ENCODE results near the gene SUSD6. TPM values are rescaled to one million over a fixed set of nuclear protein-coding genes. Genes with fewer than 3 reads are reported as not detected.
A peak's percentile ranks its signal among the peaks of the same experiment; 100 is the strongest.

Gene SUSD6
- total RNA-seq, 2 experiments from 2014 or later, result 42.9 to 44.5 TPM

DNA sequence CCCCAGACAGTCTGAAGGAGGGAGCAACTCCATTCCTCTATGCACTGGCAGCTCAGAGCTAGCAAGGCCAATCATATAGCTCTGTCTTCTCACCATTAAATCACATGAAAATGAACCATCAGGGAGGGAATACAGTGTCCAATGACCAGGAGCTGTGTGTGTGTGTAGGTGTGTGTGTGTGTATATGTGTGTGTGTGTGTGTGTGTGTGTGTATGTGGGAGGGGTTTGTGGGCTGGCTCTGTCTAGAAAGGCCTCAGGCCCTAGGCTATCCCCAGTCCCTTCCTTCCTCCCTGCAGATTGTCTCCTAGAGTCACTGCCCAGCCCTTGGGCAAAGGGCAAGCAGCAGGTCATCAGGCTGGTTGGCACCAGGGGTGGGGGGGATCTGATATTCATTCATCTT, 5.7 kb upstream of the SUSD6 start:
- POLR2A ChIA-PET, result interaction anchor here (0.6 kb wide), 1 partner anchor 100 kb away, joined by 3 read pairs; no protein-coding TSS in a partner anchor
- no peak for DNase-seq

GRCh38 chr14:69606258-69607184, 4.9 kb upstream of the SUSD6 start:
- Mint-ChIP-seq H3K27ac (no peak overlapping the region), H3K27me3 (no peaks in the 10 kb centered on the region), H3K36me3 (no peaks in the 10 kb centered on the region), H3K4me1 (peaks cover 18% of the 10 kb centered on the region), H3K4me3 (no peak overlapping the region), H3K9me3 (no peaks in the 10 kb centered on the region)
- ATAC-seq (ENCODE audit: low read depth) (no peak), DNase-seq (no peak)
- POLR2A ChIA-PET, result no interaction called here

More for the DNA sequence above, 5.7 kb upstream of the SUSD6 start:
- ATAC-seq (ENCODE audit: low read depth), result no peak
- Mint-ChIP-seq H3K27ac (no peak overlapping the region), H3K4me3 (no peak overlapping the region), H3K4me1 (peaks cover 16% of the 10 kb centered on the region), H3K27me3 (no peaks in the 10 kb centered on the region), H3K9me3 (no peaks in the 10 kb centered on the region), H3K36me3 (no peaks in the 10 kb centered on the region)

DNA sequence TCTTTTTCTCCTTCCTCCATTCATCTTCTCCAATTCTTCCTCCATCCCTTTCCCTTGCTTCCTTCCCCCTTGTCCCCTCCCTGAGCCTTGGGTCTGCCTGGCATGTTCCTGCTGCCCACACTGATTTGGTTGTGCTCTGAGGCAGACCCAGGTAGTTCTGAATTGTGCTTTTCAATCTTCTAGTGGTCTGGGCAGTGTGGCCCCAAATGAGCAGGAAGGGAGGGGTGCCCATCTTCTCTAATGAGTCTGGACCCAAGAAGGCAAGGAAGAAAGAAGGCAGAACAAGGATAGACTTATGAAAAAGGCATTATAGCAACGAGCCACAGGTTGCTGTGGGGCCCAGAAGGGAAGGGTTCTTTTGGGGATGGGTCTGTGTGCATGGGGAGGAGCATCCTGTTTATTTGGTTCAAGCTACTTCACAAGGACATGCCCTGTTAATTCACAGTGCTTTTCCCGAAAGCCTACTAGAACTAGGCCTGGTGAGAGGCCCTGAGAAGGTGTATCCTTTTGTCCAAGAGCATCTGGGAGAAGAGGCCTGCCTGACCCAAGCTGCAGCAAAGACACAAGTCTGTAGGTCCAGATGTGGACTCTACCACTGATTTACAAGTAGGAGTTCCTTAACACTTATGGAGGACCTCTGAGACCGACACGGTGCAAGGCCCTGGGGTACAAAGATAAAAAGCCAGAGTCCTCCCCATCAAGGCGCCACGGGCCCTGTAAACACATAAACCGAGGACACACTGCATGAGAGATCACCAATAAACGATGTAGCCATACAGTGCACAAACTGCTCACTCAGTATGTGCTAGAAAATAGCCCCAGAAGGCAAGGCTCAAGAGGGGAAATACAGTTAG, 1.1 kb upstream of the SUSD6 start:
- H3K9me3 Mint-ChIP-seq, result no peaks in the 10 kb centered on the region
- no peak for DNase-seq
- no peak for ATAC-seq (ENCODE audit: low read depth)
- H3K4me3 Mint-ChIP-seq, result peak overlapping the region; percentile 86
- H3K27ac Mint-ChIP-seq, result peak overlapping the region; percentile 84
- no peaks in the 10 kb centered on the region for H3K27me3 Mint-ChIP-seq
- H3K4me1 Mint-ChIP-seq, result peaks cover 42% of the 10 kb centered on the region
- POLR2A ChIA-PET, result interaction anchor here (0.7 to 2.8 kb wide), 6 partner anchors 13 to 157 kb away, joined by 3 to 25 read pairs (median 9); partner anchors contain the start of gene SRSF5
- peaks cover 2% of the 10 kb centered on the region for H3K36me3 Mint-ChIP-seq

DNA sequence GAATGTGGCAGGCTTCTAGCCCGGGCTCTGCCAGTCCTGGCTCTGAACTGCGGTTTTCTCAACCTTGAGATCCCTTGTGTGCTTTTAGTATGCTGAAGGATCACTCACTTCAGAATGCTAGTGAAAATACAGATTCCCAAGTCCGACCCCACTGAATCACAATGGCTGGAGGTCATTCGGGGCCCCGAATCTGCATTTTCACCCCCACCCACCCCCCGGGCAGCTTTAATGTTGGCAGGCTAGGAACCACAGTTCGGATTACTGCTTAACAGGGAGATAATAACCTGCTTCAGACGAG, 573 bp upstream of the SUSD6 start:
- POLR2A ChIA-PET, result interaction anchor here (0.6 to 2.8 kb wide), 8 partner anchors 13 to 156 kb away, joined by 3 to 25 read pairs (median 6); partner anchors contain the start of gene SRSF5
- DNase-seq (no peak), ATAC-seq (ENCODE audit: low read depth) (no peak)
- Mint-ChIP-seq H3K27ac (peak overlapping the region; percentile 84), H3K4me3 (peak overlapping the region; percentile 86), H3K4me1 (peaks cover 48% of the 10 kb centered on the region), H3K9me3 (no peaks in the 10 kb centered on the region), H3K36me3 (peaks cover 3% of the 10 kb centered on the region), H3K27me3 (no peaks in the 10 kb centered on the region)

DNA sequence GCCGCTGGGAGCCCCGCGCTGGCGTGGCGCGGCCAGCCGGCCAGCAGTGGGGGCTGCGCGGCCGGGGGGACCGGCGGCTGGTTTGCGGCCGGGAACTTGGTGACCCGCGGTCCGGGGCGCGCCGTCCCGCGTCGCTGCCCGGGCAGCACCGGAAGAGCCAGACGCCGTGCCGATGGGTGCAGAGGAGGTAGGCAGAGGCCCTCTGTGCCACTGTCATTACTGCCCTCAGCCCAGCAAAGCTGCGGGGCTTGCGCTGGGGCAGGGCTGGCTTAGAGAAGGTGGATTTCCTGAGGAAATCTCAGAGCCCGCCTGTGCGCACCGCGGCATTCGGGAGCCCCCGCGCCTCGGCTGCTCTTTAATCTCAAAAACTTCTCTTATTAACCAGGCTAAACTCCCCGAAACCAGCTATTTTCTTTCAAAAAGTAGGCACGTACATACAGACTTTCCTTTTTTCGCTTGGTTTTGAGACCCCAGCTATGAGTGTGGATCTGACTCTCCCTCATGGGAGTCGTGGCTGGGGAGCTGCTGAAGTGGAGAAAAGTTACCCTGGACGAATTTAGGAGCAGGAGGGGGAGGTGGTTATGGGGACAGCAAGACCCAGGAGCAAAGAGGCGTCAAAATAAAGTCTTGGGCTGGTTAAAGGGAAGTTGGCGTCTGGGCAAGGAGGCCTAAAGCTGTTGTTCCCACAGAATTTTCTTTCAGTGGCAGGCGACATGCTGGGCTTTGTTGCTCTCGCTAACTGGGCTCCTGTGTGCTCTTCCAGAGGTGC, 802 bp downstream of the SUSD6 start:
- Mint-ChIP-seq H3K4me3 (peak overlapping the region; percentile 100), H3K27me3 (no peaks in the 10 kb centered on the region), H3K9me3 (no peaks in the 10 kb centered on the region), H3K27ac (peak overlapping the region; percentile 98), H3K4me1 (peaks cover 56% of the 10 kb centered on the region), H3K36me3 (peaks cover 7% of the 10 kb centered on the region)
- POLR2A ChIA-PET, result interaction anchor here (1.8 to 2.8 kb wide), 5 partner anchors 14 to 155 kb away, joined by 5 to 25 read pairs (median 12); partner anchors contain the start of gene SRSF5
- ATAC-seq (ENCODE audit: low read depth) (peak; percentile 40), DNase-seq (peak; percentile 39)

DNA sequence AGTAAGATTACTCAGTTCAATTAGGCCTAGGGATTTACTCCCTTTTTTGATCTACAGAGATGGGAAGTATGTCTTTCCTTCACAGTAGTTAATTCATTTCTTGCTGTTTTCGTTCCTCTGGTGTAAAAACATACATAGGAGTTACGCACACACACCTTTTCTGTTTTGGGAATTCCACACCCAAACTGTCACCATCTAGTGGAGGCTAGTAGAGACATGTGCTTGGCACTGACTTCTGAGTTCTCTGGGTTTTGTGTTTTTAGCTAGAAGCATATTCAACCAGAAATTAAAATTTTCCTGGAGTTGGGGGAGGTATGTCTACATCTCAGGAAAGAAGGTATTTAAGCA, 1.4 kb downstream of the SUSD6 start:
- no peaks in the 10 kb centered on the region for H3K27me3 Mint-ChIP-seq
- DNase-seq, result no peak
- peak overlapping the region; percentile 98 for H3K27ac Mint-ChIP-seq
- H3K9me3 Mint-ChIP-seq, result no peaks in the 10 kb centered on the region
- no peak for ATAC-seq (ENCODE audit: low read depth)
- POLR2A ChIA-PET, result interaction anchor here (1.1 to 2.8 kb wide), 6 partner anchors 14 to 154 kb away, joined by 3 to 25 read pairs (median 8); partner anchors contain the start of gene SRSF5
- H3K4me1 Mint-ChIP-seq, result peaks cover 61% of the 10 kb centered on the region
- peak overlapping the region; percentile 100 for H3K4me3 Mint-ChIP-seq
- H3K36me3 Mint-ChIP-seq, result peaks cover 7% of the 10 kb centered on the region

GRCh38 chr14:69613312-69614073, 2.1 kb downstream of the SUSD6 start:
- H3K9me3 Mint-ChIP-seq, result no peaks in the 10 kb centered on the region
- POLR2A ChIA-PET, result interaction anchor here (1.1 to 2.8 kb wide), 4 partner anchors 16 to 154 kb away, joined by 3 to 13 read pairs (median 8); partner anchors contain the start of gene SRSF5
- no peak for DNase-seq
- peaks cover 69% of the 10 kb centered on the region for H3K4me1 Mint-ChIP-seq
- H3K27ac Mint-ChIP-seq, result peak overlapping the region; percentile 98
- no peaks in the 10 kb centered on the region for H3K27me3 Mint-ChIP-seq
- no peak for ATAC-seq (ENCODE audit: low read depth)
- H3K36me3 Mint-ChIP-seq, result peaks cover 7% of the 10 kb centered on the region
- peak overlapping the region; percentile 100 for H3K4me3 Mint-ChIP-seq

DNA sequence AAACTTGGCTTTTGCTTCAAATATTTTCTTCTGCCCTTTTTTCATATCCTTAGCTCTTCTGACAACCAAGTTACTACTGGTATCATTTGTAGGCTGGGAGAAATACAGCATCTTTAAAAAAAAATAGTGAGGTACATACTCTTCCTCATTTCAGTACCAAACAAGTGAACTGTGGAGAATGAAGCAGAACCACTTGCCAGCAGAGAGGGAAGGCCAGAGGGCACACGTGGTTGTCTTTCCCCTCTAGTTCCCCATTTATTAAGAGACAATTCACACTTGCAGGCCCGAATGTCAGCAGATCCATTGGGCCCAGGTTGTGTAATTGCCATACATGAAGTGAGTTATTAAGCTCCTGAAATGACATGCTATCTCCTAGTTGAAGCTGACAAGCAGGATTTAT, 3.2 kb downstream of the SUSD6 start:
- H3K27ac Mint-ChIP-seq, result peak overlapping the region; percentile 98
- H3K36me3 Mint-ChIP-seq, result peaks cover 14% of the 10 kb centered on the region
- H3K9me3 Mint-ChIP-seq, result no peaks in the 10 kb centered on the region
- H3K27me3 Mint-ChIP-seq, result no peaks in the 10 kb centered on the region
- ATAC-seq (ENCODE audit: low read depth) (no peak), DNase-seq (no peak)
- peaks cover 74% of the 10 kb centered on the region for H3K4me1 Mint-ChIP-seq
- POLR2A ChIA-PET, result interaction anchor here (1.1 to 1.9 kb wide), 3 partner anchors 11 to 112 kb away, joined by 3 read pairs; no protein-coding TSS in a partner anchor
- H3K4me3 Mint-ChIP-seq, result peak overlapping the region; percentile 100

GRCh38 chr14:69615121-69615495, 3.7 kb downstream of the SUSD6 start:
- ATAC-seq (ENCODE audit: low read depth) (no peak), DNase-seq (no peak)
- Mint-ChIP-seq H3K4me1 (peaks cover 77% of the 10 kb centered on the region), H3K27me3 (no peaks in the 10 kb centered on the region), H3K4me3 (peak overlapping the region; percentile 100), H3K36me3 (peaks cover 18% of the 10 kb centered on the region), H3K27ac (peak overlapping the region; percentile 98), H3K9me3 (no peaks in the 10 kb centered on the region)
- POLR2A ChIA-PET, result interaction anchor here (1.1 to 1.9 kb wide), 3 partner anchors 10 to 112 kb away, joined by 3 read pairs; no protein-coding TSS in a partner anchor

GRCh38 chr14:69615496-69616407, 4.4 kb downstream of the SUSD6 start:
- peaks cover 78% of the 10 kb centered on the region for H3K4me1 Mint-ChIP-seq
- POLR2A ChIA-PET, result interaction anchor here (0.9 to 1.6 kb wide), 3 partner anchors 10 to 11 kb away, joined by 3 to 6 read pairs (median 6); no protein-coding TSS in a partner anchor
- peak overlapping the region; percentile 98 for H3K27ac Mint-ChIP-seq
- peak; percentile 55 for DNase-seq
- H3K27me3 Mint-ChIP-seq, result no peaks in the 10 kb centered on the region
- H3K4me3 Mint-ChIP-seq, result peak overlapping the region; percentile 100
- peaks cover 21% of the 10 kb centered on the region for H3K36me3 Mint-ChIP-seq
- peak; percentile 50 for ATAC-seq (ENCODE audit: low read depth)
- H3K9me3 Mint-ChIP-seq, result no peaks in the 10 kb centered on the region

DNA sequence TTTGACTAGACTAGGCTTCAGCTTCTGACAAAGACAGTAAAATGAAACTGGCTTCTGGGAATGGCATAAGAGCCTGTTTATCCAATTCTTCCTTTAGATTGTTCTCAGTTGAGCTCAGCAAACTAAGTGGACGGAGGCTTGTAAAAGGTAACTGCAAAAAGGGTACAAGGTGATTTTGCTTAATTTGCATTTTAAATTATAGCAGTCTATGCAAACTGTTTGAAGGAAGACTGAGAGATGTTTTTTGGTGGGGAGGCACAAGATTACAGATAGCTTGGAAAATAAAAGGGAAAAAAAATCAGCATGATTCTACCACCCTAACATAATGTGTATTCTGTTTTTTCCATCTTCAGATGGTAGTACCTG, 5.0 kb downstream of the SUSD6 start:
- peak overlapping the region; percentile 98 for H3K27ac Mint-ChIP-seq
- no peaks in the 10 kb centered on the region for H3K27me3 Mint-ChIP-seq
- H3K9me3 Mint-ChIP-seq, result no peaks in the 10 kb centered on the region
- H3K36me3 Mint-ChIP-seq, result peaks cover 21% of the 10 kb centered on the region
- ATAC-seq (ENCODE audit: low read depth), result no peak
- H3K4me3 Mint-ChIP-seq, result peak overlapping the region; percentile 100
- POLR2A ChIA-PET, result interaction anchor here (0.9 to 1.6 kb wide), 2 partner anchors 9 to 11 kb away, joined by 6 read pairs; no protein-coding TSS in a partner anchor
- H3K4me1 Mint-ChIP-seq, result peaks cover 83% of the 10 kb centered on the region
- no peak for DNase-seq

Measured in activated naive CD8-positive, alpha-beta T cell treated with anti-CD3 and anti-CD28 coated beads, Interleukin-2, amount 10 ng/mL, durations not matched to agents 7 days and 5 days (primary cell).